CD14-positive monocyte (primary cell): ENCODE data around the gene FOXO3. TPM values are rescaled to one million over a fixed set of nuclear protein-coding genes. Genes with fewer than 3 reads are reported as not detected.

Experiments used
- DNase-seq, 3 donors: peaks; one replicate each; pipeline ENCODE4 v3.0.0-alpha.2; 2011 to 2022
- H2AFZ ChIP-seq: 2 replicates; pipeline ENCODE4 v1.6.0; 2012; ENCODE audit warnings: mild to moderate bottlenecking, low read depth, low read length, inconsistent platforms; ENCODE audit not compliant: insufficient read depth, poor library complexity, severe bottlenecking
- H3K27ac ChIP-seq, 2 donors: 1 replicate in 1 of 2; 2 replicates in 1 of 2; pipeline ENCODE4 v1.5.1; 2012 to 2013; ENCODE audit warnings: low read length in 2 of 2, control low read depth in 1 of 2, inconsistent platforms in 1 of 2, low read depth in 1 of 2, mild to moderate bottlenecking in 1 of 2
- H3K27me3 ChIP-seq, 2 donors: one replicate each; pipeline versions ENCODE4 v1.6.0 to v1.6.1; 2011 to 2013; ENCODE audit warnings: low read length in 2 of 2; ENCODE audit not compliant: control insufficient read depth in 2 of 2, insufficient read depth in 2 of 2
- H3K36me3 ChIP-seq, 2 donors: replicated peaks in 1 of 2; 1 replicate in 1 of 2; 2 replicates in 1 of 2; pipeline versions ENCODE4 v1.5.1 to v1.6.1; 2012 to 2013; ENCODE audit warnings: low read length in 2 of 2, control low read depth in 1 of 2, inconsistent platforms in 1 of 2, mild to moderate bottlenecking in 1 of 2; ENCODE audit not compliant: insufficient read depth in 2 of 2, control insufficient read depth in 1 of 2
- H3K4me1 ChIP-seq, 2 donors: 1 replicate in 1 of 2; 2 replicates in 1 of 2; pipeline versions ENCODE4 v1.5.1 to v1.6.1; 2012 to 2013; ENCODE audit warnings: low read length in 2 of 2, control low read depth in 1 of 2, inconsistent platforms in 1 of 2, mild to moderate bottlenecking in 1 of 2, moderate library complexity in 1 of 2; ENCODE audit not compliant: insufficient read depth in 2 of 2, control insufficient read depth in 1 of 2
- H3K4me2 ChIP-seq: replicated peaks from 2 replicates; pipeline ENCODE3; 2012; ENCODE audit warnings: low read length, moderate library complexity, mild to moderate bottlenecking; ENCODE audit not compliant: poor library complexity, severe bottlenecking; ENCODE audit errors: extremely low read depth
- H3K4me3 ChIP-seq, 3 experiments: fragments of 200-600 bp in 1 of 3; sonication (generic) in 1 of 3; replicated peaks in 1 of 3; 1 replicate in 2 of 3; 2 replicates in 1 of 3; pipeline ENCODE4 v1.5.1; 2011 to 2013; ENCODE audit warnings: low read length in 3 of 3, mild to moderate bottlenecking in 3 of 3, control low read depth in 2 of 3, low read depth in 2 of 3, inconsistent platforms in 1 of 3, moderate library complexity in 1 of 3
- H3K79me2 ChIP-seq: 2 replicates; pipeline ENCODE4 v1.6.0; 2012; ENCODE audit warnings: mild to moderate bottlenecking, control low read depth, inconsistent platforms, low read length, moderate library complexity; ENCODE audit not compliant: insufficient read depth
- H3K9ac ChIP-seq: 2 replicates; pipeline ENCODE4 v1.6.0; 2017; ENCODE audit warnings: low read length, mild to moderate bottlenecking; ENCODE audit not compliant: insufficient read depth, poor library complexity, severe bottlenecking
- H3K9me3 ChIP-seq, 2 donors: replicated peaks in 1 of 2; 1 replicate in 1 of 2; 2 replicates in 1 of 2; pipeline versions ENCODE4 v1.5.1 to v1.6.1; 2012 to 2013; ENCODE audit warnings: low read length in 2 of 2, control low read depth in 1 of 2; ENCODE audit not compliant: control insufficient read depth in 1 of 2, insufficient read depth in 1 of 2
- H4K20me1 ChIP-seq: 2 replicates; pipeline ENCODE4 v1.6.0; 2012; ENCODE audit warnings: mild to moderate bottlenecking, low read length, control low read depth, moderate library complexity; ENCODE audit not compliant: insufficient read depth
- H3K27ac Mint-ChIP-seq, 7 donors: one replicate each; pipeline ENCODE4 v1.8.0; 2020; ENCODE audit warnings: mild to moderate bottlenecking in 7 of 7, mixed read lengths in 7 of 7, moderate library complexity in 6 of 7, inconsistent platforms in 2 of 7
- H3K27me3 Mint-ChIP-seq, 3 donors: one replicate each; pipeline ENCODE4 v1.8.0; 2021 to 2022; ENCODE audit warnings: low read depth in 3 of 3, mild to moderate bottlenecking in 3 of 3, mixed read lengths in 3 of 3, moderate library complexity in 3 of 3, inconsistent platforms in 1 of 3
- H3K36me3 Mint-ChIP-seq, 2 donors: one replicate each; pipeline ENCODE4 v1.8.0; 2020; ENCODE audit warnings: mixed read lengths in 2 of 2, inconsistent platforms in 1 of 2, mild to moderate bottlenecking in 1 of 2
- H3K4me1 Mint-ChIP-seq: one replicate; pipeline ENCODE4 v1.8.0; 2020; ENCODE audit warnings: mild to moderate bottlenecking, mixed read lengths
- H3K4me3 Mint-ChIP-seq, 2 donors: one replicate each; pipeline ENCODE4 v1.8.0; 2020; ENCODE audit warnings: mild to moderate bottlenecking in 2 of 2, mixed read lengths in 2 of 2, moderate library complexity in 1 of 2
- H3K9me3 Mint-ChIP-seq, 7 donors: one replicate each; pipeline ENCODE4 v1.8.0; 2020 to 2022; ENCODE audit warnings: mixed read lengths in 7 of 7, mild to moderate bottlenecking in 6 of 7, moderate library complexity in 6 of 7, inconsistent platforms in 2 of 7
- WGBS: methylation state at CpG from one replicate; pipeline ENCODE4 v1.1.5; 2013; ENCODE audit warnings: missing lambda C conversion rate; ENCODE audit not compliant: insufficient coverage; 5-methylcytosine and 5-hydroxymethylcytosine counted together
- intact Hi-C, 2 donors: fragments of 100-400 bp; cut with micrococcal nuclease; formaldehyde crosslinking; loops; one replicate each; pipeline versions ENCODE4 v1.15.0 to v1.15.1; 2023
- polyA plus RNA-seq, 3 donors: library from polyadenylated mRNA; depleted of rRNA in 1 of 3; unstranded in 2 of 3; stranded (reverse) in 1 of 3; fragments of 300-500 nt in 2 of 3; fragments of >200 nt in 1 of 3; fragmentation: Illumina TruSeq in 2 of 3; gene quantifications; 1 replicate in 2 of 3; 2 replicates in 1 of 3; pipeline ENCODE4 v1.2.3, GENCODE V29; 2012 to 2021
- TF ChIP-seq, protein P1 (sequence below): fragments of 200-600 bp; IDR thresholded peaks from one replicate; pipeline ENCODE4 v1.8.0; 2022; ENCODE audit warnings: antibody characterized with exemption, mild to moderate bottlenecking

The FOXO3 gene
- polyA plus RNA-seq, 3 donors = 15.4 to 23.2 (median 17.5) TPM

DNA sequence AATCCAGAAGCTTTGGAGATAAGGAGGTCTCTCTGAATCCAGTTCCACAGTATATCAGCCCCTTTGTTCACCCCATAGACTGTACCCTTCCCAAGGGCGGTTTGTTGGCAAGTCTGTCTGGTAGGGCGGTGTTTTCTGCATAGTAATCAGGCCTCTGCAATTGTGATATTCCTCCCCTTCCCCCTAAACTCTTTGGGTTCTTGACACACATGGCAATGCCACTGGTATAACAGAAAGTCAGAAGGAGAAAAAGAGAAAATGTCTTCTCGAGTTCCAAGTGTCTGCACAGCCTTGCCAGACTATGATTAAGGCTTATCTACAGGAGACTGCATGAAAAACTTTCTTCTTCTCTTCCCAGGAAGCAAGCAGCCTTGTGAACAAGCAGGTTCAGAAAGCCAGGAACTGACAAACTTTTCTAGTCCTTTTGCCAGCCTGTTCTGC is 45.6 kb downstream of the FOXO3 start:
- Mint-ChIP-seq H3K4me1 (peaks cover 19% of the 10 kb centered on the region), H3K36me3 (peaks cover 15 to 20% of the 10 kb centered on the region in 2 donors), H3K27me3 (no peaks in the 10 kb centered on the region), H3K4me3 (no peak overlapping the region), H3K9me3 (no peaks in the 10 kb centered on the region), H3K27ac (no peak overlapping the region)
- Histone ChIP-seq H3K4me1 (no peaks in the 10 kb centered on the region), H3K9ac (no peak overlapping the region), H3K36me3 (peaks cover 0 to 11% of the 10 kb centered on the region in 2 donors), H3K27ac (no peak overlapping the region), H3K4me2 (no peak overlapping the region), H4K20me1 (peaks cover 100% of the 10 kb centered on the region), H3K4me3 (no peak overlapping the region), H3K79me2 (peaks cover 98% of the 10 kb centered on the region), H3K27me3 (no peaks in the 10 kb centered on the region), H3K9me3 (no peaks in the 10 kb centered on the region), H2AFZ (no peak overlapping the region)
- DNase-seq = no peak
- no CpG with 5 or more reads among the region's 3 CpGs for WGBS
- intact Hi-C loops = no loop called here
- TF ChIP-seq, protein P1, sequence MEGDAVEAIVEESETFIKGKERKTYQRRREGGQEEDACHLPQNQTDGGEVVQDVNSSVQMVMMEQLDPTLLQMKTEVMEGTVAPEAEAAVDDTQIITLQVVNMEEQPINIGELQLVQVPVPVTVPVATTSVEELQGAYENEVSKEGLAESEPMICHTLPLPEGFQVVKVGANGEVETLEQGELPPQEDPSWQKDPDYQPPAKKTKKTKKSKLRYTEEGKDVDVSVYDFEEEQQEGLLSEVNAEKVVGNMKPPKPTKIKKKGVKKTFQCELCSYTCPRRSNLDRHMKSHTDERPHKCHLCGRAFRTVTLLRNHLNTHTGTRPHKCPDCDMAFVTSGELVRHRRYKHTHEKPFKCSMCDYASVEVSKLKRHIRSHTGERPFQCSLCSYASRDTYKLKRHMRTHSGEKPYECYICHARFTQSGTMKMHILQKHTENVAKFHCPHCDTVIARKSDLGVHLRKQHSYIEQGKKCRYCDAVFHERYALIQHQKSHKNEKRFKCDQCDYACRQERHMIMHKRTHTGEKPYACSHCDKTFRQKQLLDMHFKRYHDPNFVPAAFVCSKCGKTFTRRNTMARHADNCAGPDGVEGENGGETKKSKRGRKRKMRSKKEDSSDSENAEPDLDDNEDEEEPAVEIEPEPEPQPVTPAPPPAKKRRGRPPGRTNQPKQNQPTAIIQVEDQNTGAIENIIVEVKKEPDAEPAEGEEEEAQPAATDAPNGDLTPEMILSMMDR = no peak

DNA sequence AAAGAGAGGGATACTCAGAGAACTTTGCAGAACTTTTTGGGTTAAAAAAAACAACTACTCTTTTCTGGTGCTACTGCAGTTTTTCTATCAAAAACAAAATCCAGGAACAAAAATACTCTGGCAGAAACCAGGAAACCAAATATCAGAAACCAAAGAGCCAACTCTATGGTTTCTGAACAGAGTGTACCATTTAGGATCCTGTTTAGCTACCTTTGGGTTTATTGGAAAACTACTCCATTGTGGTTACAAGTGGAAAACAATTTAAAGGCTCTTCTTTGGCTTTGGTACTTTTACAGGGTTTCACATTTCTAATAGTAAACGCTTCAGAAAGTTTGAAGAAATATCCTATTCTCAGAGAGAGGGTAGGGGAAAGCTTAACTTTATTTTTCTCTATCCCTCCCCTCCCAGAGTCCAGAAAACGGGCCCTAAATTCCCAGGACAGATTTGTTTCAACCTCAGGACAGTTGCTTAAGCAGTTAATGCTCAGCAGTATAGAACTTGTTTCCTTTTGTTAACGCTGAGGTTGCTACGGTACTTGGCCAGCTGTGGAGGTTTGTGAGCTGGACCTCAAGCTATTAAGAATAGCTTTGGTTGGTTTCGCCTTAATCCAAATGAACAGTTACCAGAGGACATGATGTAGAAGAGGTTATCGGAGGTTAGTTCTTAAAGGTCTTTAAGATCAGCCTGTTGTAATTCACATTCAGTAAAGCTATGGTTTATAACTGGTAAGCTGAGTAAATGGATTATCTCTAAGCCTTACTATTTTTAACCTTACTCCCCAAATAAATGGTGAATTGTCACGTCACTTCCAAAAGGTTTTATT is 47.9 kb downstream of the FOXO3 start:
- H3K79me2 ChIP-seq = peaks cover 99% of the 10 kb centered on the region
- H2AFZ ChIP-seq = no peak overlapping the region
- H3K27ac ChIP-seq = no peak overlapping the region
- DNase-seq = no peak
- TF ChIP-seq, protein P1 = no peak
- no peak overlapping the region for H3K27ac Mint-ChIP-seq
- peaks cover 0 to 11% of the 10 kb centered on the region in 2 donors for H3K36me3 ChIP-seq
- no peak overlapping the region for H3K4me2 ChIP-seq
- peaks cover 99% of the 10 kb centered on the region for H4K20me1 ChIP-seq
- no peaks in the 10 kb centered on the region for H3K27me3 ChIP-seq
- no peak overlapping the region for H3K4me3 ChIP-seq
- no peak overlapping the region for H3K9ac ChIP-seq
- peaks cover 8 to 22% of the 10 kb centered on the region in 2 donors for H3K36me3 Mint-ChIP-seq
- H3K27me3 Mint-ChIP-seq = no peaks in the 10 kb centered on the region
- H3K9me3 Mint-ChIP-seq = peaks cover 3 to 11% (median 7%) of the 10 kb centered on the region in 7 donors
- H3K9me3 ChIP-seq = peaks cover 0 to 5% of the 10 kb centered on the region in 2 donors
- H3K4me3 Mint-ChIP-seq = no peak overlapping the region
- H3K4me1 ChIP-seq = no peaks in the 10 kb centered on the region
- intact Hi-C loops = no loop called here
- H3K4me1 Mint-ChIP-seq = peaks cover 22% of the 10 kb centered on the region
- 96% methylated on average over 4 of the region's 7 CpGs for WGBS
